ENCODE data around the gene ARHGEF28.

ARHGEF28 gene

DNA sequence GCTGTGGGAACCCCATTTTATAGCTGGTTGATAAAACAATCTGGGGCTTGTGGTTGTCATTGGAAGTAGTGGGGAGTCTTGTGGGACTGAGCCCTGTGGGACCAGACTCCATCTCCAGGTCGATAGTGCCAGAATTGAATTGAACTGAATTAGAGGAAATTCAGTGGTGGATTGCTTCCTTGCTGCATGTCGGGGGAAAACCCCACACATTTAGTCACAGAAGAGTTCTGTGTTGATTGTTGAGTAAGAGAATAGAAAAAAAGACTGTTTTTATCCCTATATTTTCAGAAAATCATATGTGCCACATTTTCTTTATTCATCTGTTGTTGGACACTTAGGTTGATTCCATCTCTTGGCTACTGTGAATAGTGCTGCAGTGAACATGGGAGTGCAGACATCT is 209.7 kb downstream of the ARHGEF28 start:
- no peak for DNase-seq (ENCODE audit: extremely low spot score)
- ChIA-PET CTCF (no interaction called here), POLR2A (no interaction called here)
- TF ChIP-seq, protein P1, sequence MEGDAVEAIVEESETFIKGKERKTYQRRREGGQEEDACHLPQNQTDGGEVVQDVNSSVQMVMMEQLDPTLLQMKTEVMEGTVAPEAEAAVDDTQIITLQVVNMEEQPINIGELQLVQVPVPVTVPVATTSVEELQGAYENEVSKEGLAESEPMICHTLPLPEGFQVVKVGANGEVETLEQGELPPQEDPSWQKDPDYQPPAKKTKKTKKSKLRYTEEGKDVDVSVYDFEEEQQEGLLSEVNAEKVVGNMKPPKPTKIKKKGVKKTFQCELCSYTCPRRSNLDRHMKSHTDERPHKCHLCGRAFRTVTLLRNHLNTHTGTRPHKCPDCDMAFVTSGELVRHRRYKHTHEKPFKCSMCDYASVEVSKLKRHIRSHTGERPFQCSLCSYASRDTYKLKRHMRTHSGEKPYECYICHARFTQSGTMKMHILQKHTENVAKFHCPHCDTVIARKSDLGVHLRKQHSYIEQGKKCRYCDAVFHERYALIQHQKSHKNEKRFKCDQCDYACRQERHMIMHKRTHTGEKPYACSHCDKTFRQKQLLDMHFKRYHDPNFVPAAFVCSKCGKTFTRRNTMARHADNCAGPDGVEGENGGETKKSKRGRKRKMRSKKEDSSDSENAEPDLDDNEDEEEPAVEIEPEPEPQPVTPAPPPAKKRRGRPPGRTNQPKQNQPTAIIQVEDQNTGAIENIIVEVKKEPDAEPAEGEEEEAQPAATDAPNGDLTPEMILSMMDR (IDR thresholded peaks at IDR 0.05; ENCODE audit: control extremely low read depth, extremely low read depth, low read depth, missing control alignments) = no peak

DNA sequence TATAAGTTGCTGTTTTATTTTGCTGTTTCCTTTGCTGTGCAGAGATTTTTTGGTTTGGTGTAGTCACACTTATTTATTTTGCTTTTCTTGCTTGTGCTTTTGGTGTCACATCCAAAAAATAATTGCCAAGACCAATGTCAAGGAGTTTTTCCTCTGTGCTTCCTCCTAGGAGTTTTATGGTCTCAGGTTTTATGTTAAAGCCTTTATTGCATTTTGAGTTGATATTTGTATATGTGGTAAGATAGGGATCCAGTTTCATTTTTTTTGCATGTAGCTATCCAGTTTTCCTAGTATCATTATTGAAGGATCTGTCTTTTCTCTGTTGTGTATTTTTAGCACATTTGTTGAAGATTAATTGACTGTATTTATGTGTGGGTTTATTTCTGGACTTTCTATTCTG is 210.6 kb downstream of the ARHGEF28 start:
- no peak for DNase-seq (ENCODE audit: extremely low spot score)
- TF ChIP-seq, protein P1 (IDR thresholded peaks at IDR 0.05; ENCODE audit: control extremely low read depth, extremely low read depth, low read depth, missing control alignments) = no peak
- POLR2A ChIA-PET = no interaction called here
- CTCF ChIA-PET = no interaction called here

DNA sequence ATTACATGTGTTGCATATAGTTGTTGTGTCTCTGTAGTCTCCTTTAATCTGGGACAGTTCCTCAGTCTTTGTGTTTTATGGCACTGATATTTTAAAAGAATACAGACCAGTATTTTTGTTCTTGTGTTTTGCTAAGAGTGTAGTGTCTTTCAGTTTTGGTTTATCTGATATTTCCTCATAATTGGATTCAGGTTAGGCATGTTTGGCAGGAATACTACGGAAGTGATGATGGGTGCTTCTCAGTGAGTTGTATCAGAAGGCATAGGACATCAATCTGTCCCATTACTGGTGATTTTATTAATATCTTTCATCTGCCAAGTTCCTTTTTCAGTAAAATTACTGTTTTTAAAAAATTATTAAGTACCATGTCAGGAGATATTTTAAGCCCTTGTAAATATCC is 212.9 kb downstream of the ARHGEF28 start:
- TF ChIP-seq, protein P1 (IDR thresholded peaks at IDR 0.05; ENCODE audit: control extremely low read depth, extremely low read depth, low read depth, missing control alignments) = no peak
- no peak for DNase-seq (ENCODE audit: extremely low spot score)
- CTCF ChIA-PET = no interaction called here
- POLR2A ChIA-PET = no interaction called here

DNA sequence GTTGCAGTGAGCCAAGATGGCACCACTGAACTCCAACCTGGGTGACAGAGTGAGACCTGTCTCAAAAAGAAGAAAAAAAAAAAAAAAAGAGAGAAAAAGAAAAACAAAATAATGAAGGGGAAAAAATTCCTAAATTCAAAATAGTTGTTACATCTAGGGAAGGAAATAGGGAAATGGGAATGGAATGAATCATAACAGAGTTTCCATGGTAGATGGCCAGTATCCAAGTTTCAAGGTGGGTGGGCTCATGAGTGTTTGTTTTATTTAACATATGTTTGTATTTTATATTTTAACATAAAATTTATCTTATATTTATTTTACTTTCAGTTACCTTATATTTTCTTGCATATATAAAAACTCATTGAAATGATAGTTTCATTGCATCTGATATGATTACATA is 215.6 kb downstream of the ARHGEF28 start:
- TF ChIP-seq, protein P1 (IDR thresholded peaks at IDR 0.05; ENCODE audit: control extremely low read depth, extremely low read depth, low read depth, missing control alignments) = no peak
- ChIA-PET POLR2A (no interaction called here), CTCF (no interaction called here)
- DNase-seq (ENCODE audit: extremely low spot score) = no peak

DNA sequence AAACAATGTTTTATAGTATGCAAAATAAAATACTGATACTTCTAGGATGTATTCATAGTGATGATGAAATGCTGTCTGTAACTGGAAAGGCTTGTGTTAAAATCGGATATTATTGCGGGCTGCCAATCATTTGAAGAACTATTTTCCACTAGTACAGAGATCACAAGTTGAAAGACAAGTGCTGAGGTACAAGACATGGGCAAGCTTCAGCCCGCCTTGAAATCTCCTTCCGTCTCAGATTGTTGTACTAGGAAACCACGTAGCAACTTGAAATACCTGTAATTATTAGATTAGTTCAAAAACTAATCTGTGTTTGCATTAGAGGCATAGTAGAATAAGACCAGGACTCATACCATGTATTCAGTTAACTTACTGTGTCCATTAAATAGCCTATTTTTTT is 218.2 kb downstream of the ARHGEF28 start:
- ChIA-PET CTCF (interaction anchor here (2.0 kb wide), 1 partner anchor 12 kb away, joined by 4 read pairs; no protein-coding TSS in a partner anchor), POLR2A (no interaction called here)
- no peak for DNase-seq (ENCODE audit: extremely low spot score)
- TF ChIP-seq, protein P1 (IDR thresholded peaks at IDR 0.05; ENCODE audit: control extremely low read depth, extremely low read depth, low read depth, missing control alignments) = no peak

DNA sequence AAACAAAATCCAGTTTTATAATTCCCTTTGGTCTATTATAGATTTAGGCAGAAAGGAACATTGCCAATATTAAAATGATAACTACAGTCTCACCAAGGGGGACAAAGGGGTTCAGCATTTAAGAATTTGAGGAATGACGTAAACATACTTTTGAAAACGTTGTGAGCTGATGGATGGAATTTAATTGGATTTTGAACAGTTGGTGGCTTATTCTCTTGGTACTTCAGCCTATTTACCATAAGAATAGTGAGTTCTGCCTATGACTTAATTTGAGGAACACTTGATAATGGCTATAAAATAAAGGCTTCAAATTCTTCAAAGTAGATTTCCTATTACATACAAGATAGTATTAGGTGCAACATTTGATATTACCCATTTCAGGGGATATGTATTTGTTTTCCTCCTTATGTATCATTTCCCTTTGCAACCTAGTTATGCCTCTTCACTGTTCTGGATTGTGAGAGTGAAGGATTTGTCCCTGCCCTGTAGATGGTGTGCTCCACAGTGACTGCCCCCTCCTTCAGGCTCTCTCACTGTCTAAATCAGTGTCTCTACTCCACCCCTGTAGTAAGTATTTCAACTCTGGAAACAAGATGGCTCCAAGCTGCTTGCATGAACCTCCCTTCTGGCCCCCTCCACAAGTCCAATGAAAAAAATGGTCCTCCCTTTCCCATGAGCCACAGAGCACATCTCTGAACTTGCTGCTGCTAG is 225.6 kb downstream of the ARHGEF28 start:
- DNase-seq (ENCODE audit: extremely low spot score) = no peak
- POLR2A ChIA-PET = no interaction called here
- TF ChIP-seq, protein P1 (IDR thresholded peaks at IDR 0.05; ENCODE audit: control extremely low read depth, extremely low read depth, low read depth, missing control alignments) = no peak
- CTCF ChIA-PET = no interaction called here
